ENCODE data around the gene CARM1. TPM values are rescaled to one million over a fixed set of nuclear protein-coding genes. Genes with fewer than 3 reads are reported as not detected.
A peak's percentile ranks its signal among the peaks of the same experiment; 100 is the strongest.

CARM1 gene
- total RNA-seq, 3 donors from 2014 or later, result 49.1 to 54.3 (median 49.7) TPM

DNA sequence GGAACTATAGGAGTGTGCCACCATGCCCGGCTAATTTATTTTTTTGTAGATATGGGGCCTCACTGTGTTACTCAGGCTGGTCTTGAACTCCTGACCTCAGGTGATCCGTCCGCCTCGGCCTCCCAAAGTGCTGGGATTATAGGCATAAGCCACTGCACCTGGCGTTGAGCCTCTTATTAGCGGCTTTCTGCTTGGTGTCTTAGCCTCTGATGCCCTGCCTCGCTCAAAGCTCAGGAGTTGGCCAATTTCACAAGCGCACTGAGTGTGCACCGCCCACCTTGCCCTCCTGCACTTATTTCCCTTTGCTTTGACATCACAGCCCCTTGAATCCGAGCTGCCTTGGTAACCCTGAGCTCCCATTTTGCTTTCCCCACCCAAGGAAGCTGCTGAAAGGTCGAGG is 47.0 kb downstream of the CARM1 start:
- TF ChIP-seq, protein P1, sequence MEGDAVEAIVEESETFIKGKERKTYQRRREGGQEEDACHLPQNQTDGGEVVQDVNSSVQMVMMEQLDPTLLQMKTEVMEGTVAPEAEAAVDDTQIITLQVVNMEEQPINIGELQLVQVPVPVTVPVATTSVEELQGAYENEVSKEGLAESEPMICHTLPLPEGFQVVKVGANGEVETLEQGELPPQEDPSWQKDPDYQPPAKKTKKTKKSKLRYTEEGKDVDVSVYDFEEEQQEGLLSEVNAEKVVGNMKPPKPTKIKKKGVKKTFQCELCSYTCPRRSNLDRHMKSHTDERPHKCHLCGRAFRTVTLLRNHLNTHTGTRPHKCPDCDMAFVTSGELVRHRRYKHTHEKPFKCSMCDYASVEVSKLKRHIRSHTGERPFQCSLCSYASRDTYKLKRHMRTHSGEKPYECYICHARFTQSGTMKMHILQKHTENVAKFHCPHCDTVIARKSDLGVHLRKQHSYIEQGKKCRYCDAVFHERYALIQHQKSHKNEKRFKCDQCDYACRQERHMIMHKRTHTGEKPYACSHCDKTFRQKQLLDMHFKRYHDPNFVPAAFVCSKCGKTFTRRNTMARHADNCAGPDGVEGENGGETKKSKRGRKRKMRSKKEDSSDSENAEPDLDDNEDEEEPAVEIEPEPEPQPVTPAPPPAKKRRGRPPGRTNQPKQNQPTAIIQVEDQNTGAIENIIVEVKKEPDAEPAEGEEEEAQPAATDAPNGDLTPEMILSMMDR (IDR thresholded peaks at IDR 0.05), result no peak
- intact Hi-C loops (cut with DNase I, micrococcal nuclease), result no loop called here
- H3K9me3 ChIP-seq, result no peaks in the 10 kb centered on the region
- ATAC-seq, result no peak
- H3K36me3 ChIP-seq (ENCODE audit: low read depth), result no peaks in the 10 kb centered on the region
- no peaks in the 10 kb centered on the region for H3K4me1 ChIP-seq (ENCODE audit: low read depth)
- no peak for DNase-seq
- no peak overlapping the region for H3K4me3 ChIP-seq

DNA sequence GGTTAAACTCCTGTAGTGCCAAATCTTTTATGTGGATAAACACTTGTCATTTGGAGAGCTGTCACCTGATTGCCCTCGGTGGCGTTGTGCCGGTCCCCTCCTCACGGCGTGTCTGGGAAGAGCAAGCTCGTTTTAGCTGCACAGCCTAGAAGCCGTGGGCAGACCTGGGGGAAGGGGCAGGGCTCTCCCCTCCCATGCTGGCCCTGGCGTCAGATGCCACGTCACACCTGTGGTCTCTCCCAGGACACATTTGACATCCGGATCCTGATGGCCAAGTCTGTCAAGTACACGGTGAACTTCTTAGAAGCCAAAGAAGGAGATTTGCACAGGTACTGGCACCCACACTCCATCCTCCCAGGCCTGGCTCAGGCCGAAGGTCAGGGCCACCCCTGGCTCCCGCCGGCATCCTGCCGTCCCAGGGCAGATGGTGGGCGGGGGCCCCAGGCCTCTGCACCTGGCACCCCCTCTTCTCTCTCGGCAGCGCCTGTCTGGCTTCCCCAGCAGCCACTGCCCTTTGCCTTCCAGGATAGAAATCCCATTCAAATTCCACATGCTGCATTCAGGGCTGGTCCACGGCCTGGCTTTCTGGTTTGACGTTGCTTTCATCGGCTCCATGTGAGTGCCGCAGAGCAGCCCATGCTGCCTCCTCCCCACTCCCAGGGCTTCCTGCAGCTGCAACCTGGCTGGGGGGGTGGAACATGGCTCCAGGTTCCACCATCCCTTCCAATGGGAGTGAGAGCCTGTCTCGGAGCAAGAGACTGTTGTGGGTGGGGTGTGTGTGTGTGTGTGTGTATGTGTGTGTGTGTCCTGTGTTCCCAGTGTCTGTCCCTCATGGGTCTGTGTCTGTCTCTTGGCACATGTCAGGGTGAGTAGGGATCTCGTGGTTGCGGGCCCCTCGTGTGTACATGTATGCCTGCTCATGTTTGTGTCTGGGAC is 48.3 kb downstream of the CARM1 start:
- Histone ChIP-seq H3K9me3 (no peaks in the 10 kb centered on the region), H3K4me3 (no peak overlapping the region), H3K4me1 (ENCODE audit: low read depth) (no peaks in the 10 kb centered on the region), H3K36me3 (ENCODE audit: low read depth) (no peaks in the 10 kb centered on the region)
- no peak for DNase-seq
- intact Hi-C loops (cut with DNase I, micrococcal nuclease), result no loop called here
- TF ChIP-seq, protein P1 (IDR thresholded peaks at IDR 0.05), result no peak
- no peak for ATAC-seq

DNA sequence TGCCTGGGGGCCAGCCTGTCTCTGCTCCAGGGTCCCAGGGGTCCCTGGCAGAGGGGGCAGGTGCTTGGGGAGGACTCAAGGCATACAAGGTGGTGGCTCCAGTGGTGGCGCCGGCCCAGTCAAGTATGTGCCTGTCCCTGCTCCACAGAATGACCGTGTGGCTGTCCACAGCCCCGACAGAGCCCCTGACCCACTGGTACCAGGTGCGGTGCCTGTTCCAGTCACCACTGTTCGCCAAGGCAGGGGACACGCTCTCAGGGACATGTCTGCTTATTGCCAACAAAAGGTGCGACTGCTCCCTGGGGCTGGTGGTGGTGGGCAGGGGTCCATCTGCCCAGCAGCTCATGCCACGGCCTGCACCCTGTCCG is 48.9 kb downstream of the CARM1 start:
- H3K4me1 ChIP-seq (ENCODE audit: low read depth), result no peaks in the 10 kb centered on the region
- H3K36me3 ChIP-seq (ENCODE audit: low read depth), result no peaks in the 10 kb centered on the region
- DNase-seq (no peak), ATAC-seq (no peak)
- intact Hi-C loops (cut with DNase I, micrococcal nuclease), result no loop called here
- TF ChIP-seq, protein P1 (IDR thresholded peaks at IDR 0.05), result no peak
- H3K4me3 ChIP-seq, result no peak overlapping the region
- H3K9me3 ChIP-seq, result no peaks in the 10 kb centered on the region

DNA sequence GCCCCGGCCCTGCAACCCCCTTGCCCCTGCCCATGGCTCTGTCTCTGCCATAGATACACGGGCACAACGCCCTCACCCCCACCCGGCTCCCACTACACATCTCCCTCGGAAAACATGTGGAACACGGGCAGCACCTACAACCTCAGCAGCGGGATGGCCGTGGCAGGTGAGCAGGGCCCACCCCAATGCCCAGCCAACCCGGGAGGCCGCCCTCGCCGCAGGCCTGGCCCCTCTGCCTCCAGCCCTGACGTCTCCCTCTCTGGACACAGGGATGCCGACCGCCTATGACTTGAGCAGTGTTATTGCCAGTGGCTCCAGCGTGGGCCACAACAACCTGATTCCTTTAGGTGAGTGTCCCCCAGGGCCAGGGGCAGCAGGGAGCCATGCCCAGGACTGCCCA is 49.4 kb downstream of the CARM1 start:
- no peak for DNase-seq
- Histone ChIP-seq H3K4me1 (ENCODE audit: low read depth) (no peaks in the 10 kb centered on the region), H3K36me3 (ENCODE audit: low read depth) (no peaks in the 10 kb centered on the region), H3K9me3 (no peaks in the 10 kb centered on the region), H3K4me3 (no peak overlapping the region)
- no peak for ATAC-seq
- TF ChIP-seq, protein P1 (IDR thresholded peaks at IDR 0.05), result no peak
- intact Hi-C loops (cut with DNase I, micrococcal nuclease), result no loop called here

DNA sequence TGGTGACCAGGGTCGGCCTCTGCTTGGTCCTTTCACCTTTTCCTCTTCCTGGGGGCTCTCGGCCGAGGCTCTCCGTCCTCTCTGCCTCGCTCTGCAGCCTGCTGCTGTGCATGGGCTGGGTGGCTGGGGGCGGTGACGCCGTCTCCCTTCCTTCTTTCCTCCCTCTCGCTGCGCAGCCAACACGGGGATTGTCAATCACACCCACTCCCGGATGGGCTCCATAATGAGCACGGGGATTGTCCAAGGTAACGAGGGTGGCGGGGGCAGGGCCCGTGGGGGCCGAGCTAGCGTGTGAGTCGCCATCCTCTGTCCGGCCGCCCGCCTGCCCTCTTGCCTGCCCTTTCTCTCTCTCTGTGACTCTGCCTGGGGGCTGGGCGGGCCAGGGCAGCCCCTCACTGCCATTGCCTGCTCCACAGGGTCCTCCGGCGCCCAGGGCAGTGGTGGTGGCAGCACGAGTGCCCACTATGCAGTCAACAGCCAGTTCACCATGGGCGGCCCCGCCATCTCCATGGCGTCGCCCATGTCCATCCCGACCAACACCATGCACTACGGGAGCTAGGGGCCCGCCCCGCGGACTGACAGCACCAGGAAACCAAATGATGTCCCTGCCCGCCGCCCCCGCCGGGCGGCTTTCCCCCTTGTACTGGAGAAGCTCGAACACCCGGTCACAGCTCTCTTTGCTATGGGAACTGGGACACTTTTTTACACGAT is 50.0 kb downstream of the CARM1 start:
- intact Hi-C loops (cut with DNase I, micrococcal nuclease), result no loop called here
- no peaks in the 10 kb centered on the region for H3K4me1 ChIP-seq (ENCODE audit: low read depth)
- DNase-seq (no peak), ATAC-seq (peak; percentile 2)
- H3K36me3 ChIP-seq (ENCODE audit: low read depth), result no peaks in the 10 kb centered on the region
- no peaks in the 10 kb centered on the region for H3K9me3 ChIP-seq
- no peak overlapping the region for H3K4me3 ChIP-seq
- TF ChIP-seq, protein P1 (IDR thresholded peaks at IDR 0.05), result no peak

Data from mucosa of descending colon (tissue), 3 donors.